H1 (cell line): ENCODE data around the gene CAPZB. TPM values are rescaled to one million over a fixed set of nuclear protein-coding genes. Genes with fewer than 3 reads are reported as not detected.

Experiments used
- FOSL1 ChIP-seq: IDR thresholded peaks from 2 replicates; pipeline ENCODE4 v1.6.1; 2011; ENCODE audit warnings: mild to moderate bottlenecking, low read depth, low read length, moderate library complexity; ENCODE audit not compliant: insufficient read depth
- MAFK ChIP-seq: IDR thresholded peaks from 2 replicates; pipeline ENCODE4 v1.6.1; 2012; ENCODE audit warnings: low read depth, mild to moderate bottlenecking, improper control_type of control experiment, low read length
- RAD21 ChIP-seq, 2 experiments: IDR thresholded peaks in 1 of 2; conservative IDR thresholded peaks in 1 of 2; 2 replicates each; pipeline ENCODE4 v1.6.1; 2011; ENCODE audit warnings: low read depth in 2 of 2, low read length in 2 of 2, improper control_type of control experiment in 1 of 2, inconsistent platforms in 1 of 2, mild to moderate bottlenecking in 1 of 2, moderate library complexity in 1 of 2
- RXRA ChIP-seq: IDR thresholded peaks from 2 replicates; pipeline ENCODE4 v1.6.1; 2011; ENCODE audit warnings: low read depth, mild to moderate bottlenecking, low read length, moderate library complexity; ENCODE audit not compliant: insufficient read depth
- SP4 ChIP-seq: IDR thresholded peaks from 2 replicates; pipeline ENCODE4 v1.6.1; 2012; ENCODE audit warnings: low read length, inconsistent platforms
- TAF1 ChIP-seq: IDR thresholded peaks from 2 replicates; pipeline ENCODE4 v1.6.1; 2011; ENCODE audit warnings: mild to moderate bottlenecking, low read depth, low read length
- polyA plus RNA-seq, 7 experiments: library from polyadenylated mRNA; depleted of rRNA in 3 of 7; stranded (reverse) in 5 of 7; unstranded in 2 of 7; fragments of >200 nt in 5 of 7; fragments of 200-250 nt in 2 of 7; gene quantifications; 1 replicate in 5 of 7; 2 replicates in 1 of 7; 4 replicates in 1 of 7; pipeline versions ENCODE4 v1.2.1 to v1.2.3, GENCODE V29; 2011 to 2013; ENCODE audit warnings: missing spikeins in 2 of 7, mixed read lengths in 2 of 7
- total RNA-seq: library from RNA; stranded (reverse); fragmentation: NEBNext Ultra II Directional; extraction: Animal tissue kit (Norgen Biotek cat#: 25700); gene quantifications from 2 replicates; pipeline ENCODE4 v1.2.1, GENCODE V29; 2021

Gene CAPZB
- total and polyA plus RNA-seq, 2 of the 8 experiments (the other 6 are each of a cell fraction or from before 2014, with no cell fraction given) = 162 to 371 TPM

DNA sequence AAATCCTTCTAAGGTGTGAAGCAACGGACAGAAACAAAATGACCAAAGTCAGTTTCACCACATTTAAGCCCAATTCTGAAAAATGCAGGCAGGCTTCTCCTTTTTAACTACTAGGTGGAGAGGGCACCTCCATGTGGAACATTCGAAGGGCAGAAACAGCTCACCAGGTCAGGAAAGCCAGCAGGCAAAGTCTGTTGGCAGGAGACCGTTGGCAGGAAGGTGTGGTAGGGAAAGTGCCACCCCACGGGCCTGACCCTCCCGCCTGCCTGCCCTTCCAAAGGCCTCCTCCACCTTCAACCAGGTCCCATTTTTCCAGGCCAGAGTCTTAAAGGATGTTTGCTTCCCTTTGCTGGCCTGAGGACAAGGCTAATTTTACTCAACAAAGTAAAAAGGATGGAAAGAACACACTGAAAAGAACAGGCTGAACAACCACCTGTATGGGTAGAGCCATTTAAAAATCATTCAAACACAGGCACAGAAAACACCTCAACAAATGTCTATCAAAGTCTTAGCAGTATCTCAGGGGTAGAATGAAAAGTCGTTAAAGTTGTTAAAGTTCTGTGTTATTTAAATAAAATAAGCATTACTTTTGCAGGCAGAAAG lies 26.4 kb downstream of the CAPZB start (continued):
- TF ChIP-seq RAD21 (IDR thresholded peaks at IDR 0.05 in 1 of 2, conservative IDR thresholded peaks at IDR 0.05 in 1 of 2; ENCODE audit: low read depth in 2 of 2, low read length in 2 of 2) (no peak), RXRA (no peak), TAF1 (no peak), SP4 (no peak), FOSL1 (no peak), MAFK (no peak)
